ENCODE data around the gene TRNAU1AP.
A peak's percentile ranks its signal among the peaks of the same experiment; 100 is the strongest.
"Not testable (repeated sequence)": the region's sequence is repeated elsewhere in the genome, so short reads cannot be mapped to it uniquely, and the experiment has no call there.

The TRNAU1AP gene

DNA sequence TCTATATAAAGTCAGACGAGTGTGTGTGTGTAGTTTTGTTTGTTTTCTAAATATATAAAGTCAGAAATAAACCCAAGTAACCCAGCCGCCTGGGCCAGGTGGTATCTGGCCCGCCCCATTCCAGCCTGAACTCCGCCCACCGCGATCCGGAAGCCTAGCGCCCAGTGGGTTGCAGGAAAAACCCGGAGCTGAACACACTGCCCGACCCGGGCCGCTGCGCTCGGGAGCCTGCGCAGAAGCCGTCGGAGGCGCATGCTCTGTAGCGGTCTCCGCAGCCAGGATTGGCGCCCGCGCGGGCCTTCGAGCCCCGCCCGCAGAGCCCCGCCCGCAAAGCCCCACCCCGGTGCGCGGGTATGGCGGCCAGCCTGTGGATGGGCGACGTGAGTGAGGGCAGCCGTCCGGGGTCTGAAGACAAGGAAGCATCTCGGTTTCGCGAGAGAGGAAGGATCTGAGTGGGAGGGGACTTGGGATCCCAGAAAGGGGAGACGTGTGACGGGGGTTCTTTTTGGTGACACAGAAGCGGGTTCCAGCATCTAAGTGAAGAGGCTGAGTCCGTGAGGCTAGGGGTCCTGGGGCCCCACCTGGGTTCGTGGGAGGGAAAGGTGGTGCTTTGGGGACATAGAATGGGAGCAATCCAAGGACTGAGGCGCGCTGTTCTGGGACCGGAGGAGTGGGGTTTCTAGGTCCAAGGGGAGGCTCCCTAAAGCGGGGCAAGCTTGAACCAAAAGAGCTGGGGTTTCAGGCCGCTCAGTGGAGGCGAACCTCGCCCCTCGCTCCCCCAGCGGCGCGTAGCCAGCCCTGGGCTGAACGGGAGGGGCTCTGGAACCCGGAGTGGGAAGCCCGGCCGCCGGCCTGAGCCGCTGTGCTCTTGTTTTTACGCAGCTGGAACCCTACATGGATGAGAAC, at the start of gene TRNAU1AP:
TSS of gene TRNAU1AP (plus strand) at position 328 of the 906 bp plus-strand sequence. CDS start at position 354, 26 bp downstream.
- peak; percentile 95 for DNase-seq (ENCODE audit: low read depth)

DNA sequence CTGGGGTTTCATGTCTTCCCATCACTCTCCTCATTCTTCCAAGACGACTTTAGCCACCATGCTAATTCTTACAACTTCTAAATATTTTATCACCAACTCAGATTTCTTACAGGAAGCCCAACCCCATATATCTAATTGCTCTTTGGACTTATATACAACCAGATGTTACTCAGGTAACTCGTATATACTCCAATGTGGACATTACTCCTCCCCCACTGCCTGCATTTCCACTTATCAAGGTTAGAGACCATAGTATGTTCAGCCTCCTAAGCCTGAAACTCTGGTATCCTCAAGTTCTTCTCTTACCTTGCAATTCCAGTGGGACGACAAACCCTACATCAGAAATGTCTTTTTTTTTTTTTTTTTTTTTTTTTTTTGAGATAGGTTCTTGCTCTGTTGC, 49.8 kb upstream of the TRNAU1AP start:
- DNase-seq (ENCODE audit: low read depth): no peak

DNA sequence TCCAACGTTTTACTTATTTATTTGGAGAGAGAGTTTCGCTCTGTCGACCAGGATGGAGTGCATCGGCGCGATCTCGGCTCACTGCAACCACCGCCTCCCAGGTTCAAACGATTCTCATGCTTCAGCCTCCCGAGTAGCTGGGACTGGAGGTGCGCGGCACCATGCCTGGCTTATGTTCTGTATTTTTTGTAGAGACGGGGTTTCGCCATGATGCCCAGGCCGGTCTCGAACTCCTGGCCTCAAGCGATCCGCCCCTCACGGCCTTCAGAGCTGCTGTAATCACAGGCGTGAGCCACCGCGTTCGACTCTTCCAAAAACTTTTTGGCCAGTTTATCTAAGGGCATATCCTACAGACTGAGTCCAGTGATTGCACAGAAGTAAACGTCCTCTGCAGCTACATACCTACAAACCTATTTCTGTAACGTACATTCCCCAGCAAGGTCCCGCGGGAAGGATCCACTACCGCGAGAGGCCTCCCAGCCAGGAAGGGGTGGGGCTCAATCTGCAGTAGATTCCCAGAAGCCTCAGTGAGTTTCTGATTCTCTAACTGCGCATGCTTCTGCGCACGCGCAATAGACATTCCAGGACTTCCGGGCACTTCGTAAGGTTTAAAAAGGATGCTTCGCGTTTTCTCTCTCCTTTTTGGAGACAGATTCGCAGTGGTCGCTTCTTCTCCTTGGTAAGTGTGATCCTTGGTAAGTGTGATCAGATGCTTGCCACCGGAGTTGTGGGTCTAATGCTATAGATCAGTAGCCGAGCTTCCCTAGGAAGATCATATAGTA, 47.3 kb upstream of the TRNAU1AP start, which contains the start of gene RCC1:
TSS of gene RCC1 (plus strand) at position 638 of the 782 bp plus-strand sequence. CDS start 23,824 bp downstream, outside the sequence.
- DNase-seq (ENCODE audit: low read depth): peak; percentile 99

DNA sequence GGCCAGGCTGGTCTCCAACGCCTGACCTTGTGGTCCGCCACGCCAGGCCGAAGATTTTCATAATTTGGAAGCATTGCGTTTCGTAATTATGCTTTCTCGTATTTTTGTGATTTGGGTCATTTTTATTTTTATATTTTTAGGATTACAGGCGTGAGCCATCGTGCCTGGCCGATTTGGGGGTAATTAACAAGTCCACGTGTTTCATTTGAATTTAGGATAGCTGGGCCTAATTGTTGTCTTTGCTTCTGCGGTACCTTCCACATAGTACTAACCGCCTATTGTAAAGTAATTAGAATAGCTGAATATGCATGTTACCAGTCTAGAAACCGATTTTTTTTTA, 46.0 kb upstream of the TRNAU1AP start:
- no peak for DNase-seq (ENCODE audit: low read depth)

DNA sequence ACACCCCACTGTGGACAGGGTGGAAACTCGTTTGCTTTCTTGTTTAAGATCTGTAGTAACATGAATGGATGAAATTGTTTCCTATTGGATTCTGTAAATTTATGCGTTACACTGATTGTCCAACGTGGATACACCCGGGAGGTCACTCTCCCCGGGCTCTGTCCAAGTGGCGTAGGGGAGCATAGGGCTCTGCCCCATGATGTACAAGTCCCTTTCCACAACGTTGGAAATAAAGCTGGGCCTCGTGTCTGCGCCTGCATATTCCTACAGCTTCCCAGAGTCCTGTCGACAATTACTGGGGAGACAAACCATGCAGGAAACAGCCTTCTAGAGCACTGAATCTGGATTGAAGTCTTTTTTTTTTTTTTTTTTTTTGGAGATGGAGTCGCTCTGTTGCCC, 45.6 kb upstream of the TRNAU1AP start:
- DNase-seq (ENCODE audit: low read depth): peak; percentile 41

DNA sequence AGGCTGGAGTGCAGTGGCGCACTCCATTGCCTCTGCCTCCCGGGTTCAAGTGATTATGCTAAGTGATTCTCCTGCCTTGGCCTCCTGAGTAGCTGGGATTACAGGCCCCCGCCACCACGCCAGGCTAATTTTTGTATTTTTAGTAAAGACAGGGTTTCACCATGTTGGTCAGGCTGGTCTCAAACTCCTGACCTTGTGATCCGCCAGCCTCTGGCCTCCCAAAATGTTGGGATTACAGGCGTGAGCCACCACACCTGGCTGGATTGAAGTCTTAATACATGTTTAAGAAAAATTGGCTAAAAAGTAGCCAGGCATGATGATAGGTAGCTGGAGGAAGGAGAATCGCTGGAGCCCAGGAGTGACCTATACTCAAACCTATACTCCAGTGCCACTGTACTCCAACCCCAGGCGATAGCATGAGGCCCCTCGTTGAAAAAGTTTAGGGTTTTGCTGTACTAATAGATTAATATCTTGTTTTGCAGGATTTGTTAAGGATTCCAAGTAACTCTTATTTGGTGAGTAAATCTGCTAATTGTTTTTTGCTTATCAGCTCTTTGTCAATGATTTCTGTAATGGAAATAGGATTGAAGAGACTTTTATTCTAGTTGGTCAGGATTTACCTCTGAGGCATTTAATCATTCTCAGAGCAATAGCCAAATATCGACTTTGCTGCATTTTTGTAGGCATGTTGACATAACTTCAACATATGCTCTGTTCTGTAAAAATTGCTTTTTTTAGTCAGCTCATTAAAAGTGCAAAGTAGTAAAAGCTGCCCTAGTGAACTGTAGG, 45.0 kb upstream of the TRNAU1AP start:
- peak; percentile 19 for DNase-seq (ENCODE audit: low read depth)

DNA sequence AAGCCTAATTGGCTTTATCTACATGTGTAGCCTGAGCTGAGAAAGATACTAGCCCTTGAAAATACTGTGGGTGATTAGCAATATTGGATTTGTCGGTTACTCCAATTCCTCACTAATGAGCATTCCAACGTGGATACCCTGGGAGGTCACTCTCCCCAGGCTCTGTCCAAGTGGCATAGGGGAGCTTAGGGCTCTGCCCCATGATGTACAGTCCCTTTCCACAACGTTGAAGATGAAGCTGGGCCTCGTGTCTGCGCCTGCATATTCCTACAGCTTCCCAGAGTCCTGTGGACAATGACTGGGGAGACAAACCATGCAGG, 44.5 kb upstream of the TRNAU1AP start:
- peak; percentile 57 for DNase-seq (ENCODE audit: low read depth)

DNA sequence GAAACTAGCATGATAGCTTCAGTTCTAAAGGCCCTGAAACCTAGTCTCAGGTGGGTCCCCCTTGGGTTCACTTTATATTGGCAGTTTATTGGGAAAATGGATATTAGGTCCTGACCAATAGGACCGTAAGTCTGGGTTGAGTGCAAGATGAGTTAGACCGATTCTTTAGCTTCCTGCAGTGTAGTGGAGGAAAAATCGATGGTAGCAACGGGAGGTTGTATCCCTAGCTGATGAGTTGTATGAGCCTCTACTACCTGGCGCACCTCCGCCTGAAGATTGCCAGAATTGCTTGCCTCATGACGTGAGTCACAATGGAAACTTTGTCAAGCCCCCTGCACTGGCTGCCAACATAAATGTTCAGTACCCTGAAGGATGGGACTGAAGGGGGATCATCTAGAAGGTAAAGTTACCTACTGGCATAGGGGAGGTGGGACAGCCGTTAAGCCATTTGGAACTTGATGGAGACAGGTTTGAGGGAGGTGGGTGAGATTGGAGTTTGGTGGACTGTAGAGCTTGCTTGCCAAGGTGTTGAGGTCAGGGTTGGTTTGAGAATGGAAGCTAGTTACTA, 43.1 kb upstream of the TRNAU1AP start:
- DNase-seq (ENCODE audit: low read depth): peak; percentile 37

DNA sequence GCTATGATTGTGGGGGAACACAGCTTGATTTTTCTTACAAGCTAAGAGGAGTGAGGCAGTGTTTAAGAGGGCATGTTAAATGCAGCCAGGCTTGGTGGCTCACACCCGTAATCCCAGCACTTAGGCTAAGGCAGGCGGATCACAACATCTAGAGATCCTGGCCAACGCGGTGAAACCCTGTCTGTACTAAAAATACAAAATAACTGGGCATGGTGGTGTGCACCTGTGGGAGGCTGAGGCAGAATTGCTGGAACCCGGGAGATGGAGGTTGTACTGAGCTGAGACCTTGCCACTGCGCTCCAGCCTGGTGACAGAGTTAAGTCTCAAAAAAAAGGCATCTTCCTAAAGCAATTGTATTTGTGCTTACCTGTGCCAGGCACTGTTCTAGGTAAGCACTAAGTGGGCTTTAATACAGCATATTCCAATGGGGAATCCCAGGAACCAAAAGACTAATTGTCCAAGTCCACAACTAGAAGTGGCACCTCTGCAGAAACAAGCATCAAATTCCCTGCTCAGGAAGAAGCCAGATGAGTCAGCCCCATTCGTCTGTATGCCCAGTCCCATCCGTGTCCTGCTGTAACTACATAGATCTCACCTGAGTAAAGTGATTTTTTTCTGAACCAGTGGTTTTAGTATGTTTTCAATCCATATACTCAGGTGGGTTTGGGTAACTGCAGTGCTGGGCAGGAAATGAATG, 42.5 kb upstream of the TRNAU1AP start:
- DNase-seq (ENCODE audit: low read depth): peak; percentile 63

DNA sequence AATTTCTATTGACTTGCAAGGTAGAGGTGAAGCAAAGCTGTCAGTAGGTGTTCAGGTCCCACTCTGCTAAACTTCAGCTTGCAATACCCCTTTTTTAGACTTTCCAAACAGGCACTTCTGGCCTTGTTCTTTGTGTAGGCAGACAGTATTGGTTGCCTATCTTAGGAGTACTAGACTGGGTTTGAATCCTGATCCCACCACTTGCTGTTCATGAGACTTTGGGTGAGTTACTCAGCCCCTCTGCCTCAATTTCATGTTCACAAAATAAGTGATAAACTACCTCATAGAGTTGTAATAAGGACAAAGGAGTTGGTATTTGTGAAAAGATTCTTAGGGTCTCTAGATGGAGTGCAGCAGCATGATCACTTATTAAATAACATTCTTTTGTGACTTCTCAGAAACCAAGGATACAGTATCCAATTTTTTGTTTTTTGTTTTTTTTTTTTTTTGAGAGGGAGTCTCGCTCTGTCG, 41.9 kb upstream of the TRNAU1AP start:
- DNase-seq (ENCODE audit: low read depth): peak; percentile 55

DNA sequence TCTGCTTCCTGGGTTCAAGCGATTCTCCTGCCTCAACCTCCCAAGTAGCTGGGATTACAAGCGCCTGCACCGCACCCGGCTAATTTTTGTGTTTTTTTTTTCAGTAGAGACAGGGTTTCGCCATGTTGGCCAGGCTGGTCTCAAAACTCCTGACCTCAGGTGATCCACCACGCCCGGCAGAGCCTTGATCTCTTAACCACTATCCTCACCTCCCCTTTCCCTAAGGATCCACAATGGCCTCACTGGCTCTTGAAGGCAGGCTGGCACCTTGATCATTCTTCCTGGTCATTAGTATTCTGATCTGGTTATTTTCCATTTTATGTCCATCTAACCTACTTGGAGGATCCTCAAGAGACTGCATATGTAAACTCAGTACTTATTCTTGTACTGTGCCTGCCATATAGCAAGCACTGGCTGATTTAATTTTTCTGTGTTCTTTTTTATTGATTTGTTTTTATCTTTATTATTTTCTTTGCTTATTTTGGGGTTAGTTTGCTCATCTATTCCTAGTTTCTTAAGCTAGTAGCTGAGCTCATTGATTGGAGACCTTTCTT, 40.8 kb upstream of the TRNAU1AP start:
- DNase-seq (ENCODE audit: low read depth): peak; percentile 35

DNA sequence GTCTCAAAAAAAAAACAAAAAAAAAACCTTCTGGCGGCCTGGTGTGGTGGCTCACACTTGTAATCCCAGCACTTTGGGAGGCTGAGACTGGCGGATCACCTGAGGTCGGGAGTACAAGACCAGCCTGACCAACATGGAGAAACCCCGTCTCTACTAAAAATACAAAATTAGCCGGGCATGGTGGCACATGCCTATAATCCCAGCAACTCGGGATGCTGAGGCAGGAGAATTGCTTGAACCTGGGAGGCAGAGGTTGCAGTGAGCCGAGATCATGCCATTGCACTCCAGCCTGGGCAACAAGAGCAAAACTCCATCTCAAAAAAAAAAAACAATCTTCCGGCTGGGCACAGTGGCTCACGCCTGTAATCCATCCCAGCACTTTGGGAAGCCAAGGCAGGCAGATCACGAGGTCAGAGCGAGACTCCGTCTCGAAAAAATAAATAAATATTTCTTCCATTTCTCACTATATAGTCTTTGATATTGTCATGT, 38.4 kb upstream of the TRNAU1AP start:
- peak; percentile 30 for DNase-seq (ENCODE audit: low read depth)

DNA sequence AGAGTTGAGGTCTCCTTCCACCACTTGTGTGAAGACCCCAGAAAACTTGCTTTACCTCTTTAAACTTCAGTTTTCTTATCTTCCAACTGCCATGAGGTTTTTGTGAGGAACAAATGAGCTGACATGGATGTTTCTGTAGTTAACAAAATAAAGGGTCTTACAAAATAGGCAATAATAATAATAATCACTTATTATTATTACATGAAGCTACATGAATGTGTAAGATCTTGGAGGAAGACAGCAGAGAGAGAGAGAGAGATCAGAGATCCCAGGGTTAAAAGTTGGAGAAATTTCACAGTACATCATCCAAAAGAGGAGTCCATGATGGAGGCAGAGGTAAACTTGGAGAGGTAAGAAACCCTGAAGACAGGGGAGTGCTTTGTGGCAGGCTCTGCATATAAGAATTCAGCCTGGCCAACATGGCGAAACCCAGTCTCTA, 36.3 kb upstream of the TRNAU1AP start:
- DNase-seq (ENCODE audit: low read depth): peak; percentile 39

DNA sequence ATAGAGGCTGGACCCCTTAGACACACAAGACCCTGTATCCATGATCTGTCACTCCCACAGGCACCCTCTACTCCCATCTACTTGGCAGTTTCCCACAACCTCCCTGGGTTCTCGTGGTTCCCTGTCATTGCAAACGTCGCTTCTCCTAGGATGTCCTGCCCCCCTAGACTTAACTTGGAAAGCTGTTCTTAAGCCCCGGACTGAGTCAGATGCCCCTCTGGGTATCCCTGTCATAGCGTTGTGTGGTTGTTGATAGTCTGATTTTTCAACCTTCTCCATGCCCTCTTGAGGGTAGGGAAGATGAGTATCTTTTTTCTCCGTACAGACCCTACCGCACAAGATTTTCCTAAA, 35.3 kb upstream of the TRNAU1AP start:
- DNase-seq (ENCODE audit: low read depth): peak; percentile 57

DNA sequence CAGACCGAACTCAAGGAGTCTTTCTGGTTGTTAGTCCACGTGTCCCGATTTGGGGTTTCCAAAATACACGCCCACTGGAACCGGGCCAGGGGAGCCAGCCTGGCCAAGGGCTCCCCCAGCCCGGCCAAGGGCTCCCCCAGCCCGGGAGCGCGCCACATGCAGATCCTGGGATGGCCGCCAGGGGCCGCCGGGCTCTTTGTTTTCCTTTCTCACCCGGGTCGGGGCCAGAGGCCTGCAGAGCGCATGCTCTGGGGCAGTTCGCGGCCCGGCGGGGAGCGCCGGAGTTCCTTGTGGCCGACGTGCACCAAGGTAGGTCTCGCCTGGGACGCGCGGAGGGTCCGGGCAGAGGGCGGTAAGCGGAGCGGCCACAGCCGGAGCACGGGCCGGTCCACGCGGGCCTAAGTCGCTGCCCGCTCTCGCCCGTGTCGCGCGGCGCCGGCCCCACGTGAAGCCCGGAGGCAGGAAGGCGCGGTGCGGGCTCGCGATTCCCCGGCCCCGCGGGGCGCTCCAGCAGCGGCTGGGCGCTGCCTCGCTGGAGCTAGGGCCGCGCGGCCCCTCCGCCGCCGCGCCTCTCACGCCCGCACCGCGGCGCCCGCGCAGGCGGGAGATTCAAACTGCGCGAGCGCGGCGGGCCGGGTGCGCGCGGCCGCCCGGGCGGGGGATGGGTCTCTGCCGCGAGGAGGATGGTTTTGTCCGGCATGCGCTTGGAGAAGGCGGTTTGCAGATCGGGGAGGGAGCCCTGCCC, 34.7 kb upstream of the TRNAU1AP start:
- peak; percentile 87 for DNase-seq (ENCODE audit: low read depth)

DNA sequence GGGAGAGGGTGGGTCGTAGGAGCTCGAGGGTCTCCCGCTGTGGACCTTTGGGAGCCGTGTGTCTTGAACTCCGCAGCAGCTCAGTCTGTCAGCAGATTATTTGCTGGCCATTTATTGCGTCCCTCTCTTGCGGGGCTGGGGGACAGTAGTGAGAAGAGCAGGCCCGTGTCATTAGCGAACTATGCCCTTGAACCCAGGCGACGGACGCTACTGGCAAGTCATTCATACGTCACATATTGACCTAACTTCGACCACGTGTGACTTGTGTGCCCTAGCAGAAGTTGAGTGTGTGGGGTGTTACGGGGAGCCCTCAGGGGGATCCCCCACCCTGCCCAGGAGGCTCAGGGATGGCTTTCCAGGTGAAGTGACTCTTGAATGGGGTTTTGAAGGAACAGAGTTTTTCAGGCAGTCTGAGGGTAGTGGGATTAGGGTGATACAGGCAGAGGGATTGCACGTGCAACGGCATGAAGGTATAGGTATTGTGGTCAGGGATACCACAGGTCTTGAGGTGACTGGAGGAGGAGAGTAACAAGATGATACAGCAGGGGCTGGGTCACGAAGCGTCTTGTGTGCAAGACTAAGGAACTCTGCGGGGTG, 34.0 kb upstream of the TRNAU1AP start:
- DNase-seq (ENCODE audit: low read depth): peak; percentile 35

DNA sequence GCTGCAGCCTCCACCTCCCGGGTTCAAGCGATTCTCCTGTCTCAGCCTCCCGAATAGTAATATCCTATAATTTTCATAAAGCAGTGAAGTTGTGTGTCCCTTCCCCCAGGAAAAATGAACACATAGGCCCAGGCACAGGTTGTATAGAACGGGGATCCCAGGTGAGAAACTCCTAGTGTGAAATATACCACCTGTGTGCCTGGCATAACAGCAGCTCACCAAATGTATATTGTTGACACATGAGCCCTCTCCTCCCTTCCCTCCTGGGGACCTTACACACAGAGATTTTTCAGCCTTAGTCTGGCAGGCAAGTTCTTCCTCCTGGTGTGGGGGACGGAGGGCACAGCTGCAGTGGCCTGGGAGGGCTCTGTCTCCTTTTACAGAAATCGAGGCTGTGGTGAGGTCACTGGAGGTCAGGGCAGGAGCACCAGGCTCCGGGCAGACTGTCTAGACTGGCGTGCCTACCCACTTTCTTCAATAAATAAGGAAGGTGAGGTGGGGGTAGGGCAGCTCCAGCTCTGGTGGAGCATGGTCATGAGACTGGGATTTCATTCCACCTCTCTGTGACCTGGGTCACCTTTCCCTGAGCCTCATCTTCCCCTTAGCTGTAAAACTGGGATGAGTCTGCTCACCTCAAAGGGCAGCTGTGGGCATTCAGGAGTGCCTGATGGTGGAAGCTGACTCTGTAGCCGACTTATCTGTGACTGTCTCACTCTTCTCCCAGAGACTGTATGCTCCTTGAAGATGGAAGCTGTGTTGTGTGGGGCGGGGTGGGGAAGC, 32.7 kb upstream of the TRNAU1AP start:
- DNase-seq (ENCODE audit: low read depth): no peak

DNA sequence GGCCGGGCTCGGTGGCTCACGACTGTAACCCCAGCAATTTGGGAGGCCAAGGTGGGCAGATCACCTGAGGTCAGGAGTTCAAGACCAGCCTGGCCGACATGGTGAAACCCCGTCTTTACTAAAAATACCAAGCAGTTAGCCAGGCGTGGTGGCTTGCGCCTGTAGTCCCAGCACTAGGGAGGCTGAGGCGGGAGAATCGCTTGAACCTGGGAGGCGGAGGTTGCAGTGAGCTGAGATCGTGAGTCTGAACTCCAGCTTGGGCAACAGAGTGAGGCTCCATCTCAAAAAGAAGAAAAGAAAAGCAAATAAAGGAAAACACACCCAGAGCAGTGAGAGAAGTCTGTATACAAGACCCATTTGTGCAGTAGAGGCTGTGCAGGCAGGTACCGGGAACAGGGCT, 32.1 kb upstream of the TRNAU1AP start:
- DNase-seq (ENCODE audit: low read depth): not testable (repeated sequence)

All from EH (cell line).